ENCODE data around the gene KANSL1. TPM values are rescaled to one million over a fixed set of nuclear protein-coding genes. Genes with fewer than 3 reads are reported as not detected.
"Not testable (repeated sequence)": the region's sequence is repeated elsewhere in the genome, so short reads cannot be mapped to it uniquely, and the experiment has no call there.

Gene KANSL1
- total RNA-seq, 1 experiment from 2014 or later = 55.5 TPM

DNA sequence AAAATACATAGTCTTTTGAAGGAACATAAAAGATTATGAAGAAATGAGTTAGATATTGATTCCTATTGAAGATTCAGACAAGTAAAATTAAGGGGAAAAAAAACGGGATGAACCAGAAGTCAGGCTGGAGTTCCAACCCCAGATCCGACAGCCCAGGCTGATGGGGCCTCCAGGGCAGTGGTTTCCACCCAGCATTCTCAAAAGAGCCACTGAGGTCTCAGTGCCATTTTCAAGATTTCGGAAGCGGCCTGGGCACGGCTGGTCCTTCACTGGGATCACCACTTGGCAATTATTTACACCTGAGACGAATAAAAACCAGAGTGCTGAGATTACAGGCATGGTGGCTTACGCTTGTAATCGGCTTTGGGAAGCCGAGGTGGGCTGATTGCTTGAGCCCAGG, 184.6 kb downstream of the KANSL1 start:
- CTCF ChIA-PET = no interaction called here

DNA sequence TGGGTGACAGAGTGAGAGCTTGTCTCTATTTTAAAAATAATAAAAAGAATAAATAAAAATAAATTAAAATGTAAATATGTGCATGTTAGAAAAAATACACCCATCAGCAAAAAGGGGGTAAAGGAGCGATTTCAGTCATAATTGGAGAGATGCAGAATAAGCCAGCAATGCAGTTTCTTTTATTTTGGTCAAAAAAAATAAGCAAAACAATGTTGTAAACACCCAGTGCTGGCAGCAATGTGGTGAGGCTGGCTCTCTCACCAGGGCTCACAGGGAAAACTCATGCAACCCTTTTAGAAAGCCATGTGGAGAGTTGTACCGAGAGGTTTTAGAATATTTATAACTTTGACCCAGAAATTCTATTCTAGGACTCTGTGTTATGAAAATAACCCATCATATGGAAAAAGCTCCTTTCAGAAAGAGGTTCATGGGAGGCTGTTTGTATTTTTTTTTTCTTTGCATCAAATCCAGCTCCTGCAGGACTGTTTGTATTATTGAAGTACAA, 185.7 kb downstream of the KANSL1 start:
- no peaks in the 10 kb centered on the region for H3K9me3 ChIP-seq (ENCODE audit: control insufficient read depth, insufficient read depth, low read depth, low read length)
- TF ChIP-seq SIN3A (IDR thresholded peaks at IDR 0.05; ENCODE audit: borderline replicate concordance, insufficient read depth, low read depth, low read length) (no peak), POLR2AphosphoS5 (IDR thresholded peaks at IDR 0.05; ENCODE audit: low read depth, low read length) (no peak), TCF7L2 (IDR thresholded peaks at IDR 0.05; ENCODE audit: low read depth, low read length) (no peak)
- TF ChIP-seq, protein P1, sequence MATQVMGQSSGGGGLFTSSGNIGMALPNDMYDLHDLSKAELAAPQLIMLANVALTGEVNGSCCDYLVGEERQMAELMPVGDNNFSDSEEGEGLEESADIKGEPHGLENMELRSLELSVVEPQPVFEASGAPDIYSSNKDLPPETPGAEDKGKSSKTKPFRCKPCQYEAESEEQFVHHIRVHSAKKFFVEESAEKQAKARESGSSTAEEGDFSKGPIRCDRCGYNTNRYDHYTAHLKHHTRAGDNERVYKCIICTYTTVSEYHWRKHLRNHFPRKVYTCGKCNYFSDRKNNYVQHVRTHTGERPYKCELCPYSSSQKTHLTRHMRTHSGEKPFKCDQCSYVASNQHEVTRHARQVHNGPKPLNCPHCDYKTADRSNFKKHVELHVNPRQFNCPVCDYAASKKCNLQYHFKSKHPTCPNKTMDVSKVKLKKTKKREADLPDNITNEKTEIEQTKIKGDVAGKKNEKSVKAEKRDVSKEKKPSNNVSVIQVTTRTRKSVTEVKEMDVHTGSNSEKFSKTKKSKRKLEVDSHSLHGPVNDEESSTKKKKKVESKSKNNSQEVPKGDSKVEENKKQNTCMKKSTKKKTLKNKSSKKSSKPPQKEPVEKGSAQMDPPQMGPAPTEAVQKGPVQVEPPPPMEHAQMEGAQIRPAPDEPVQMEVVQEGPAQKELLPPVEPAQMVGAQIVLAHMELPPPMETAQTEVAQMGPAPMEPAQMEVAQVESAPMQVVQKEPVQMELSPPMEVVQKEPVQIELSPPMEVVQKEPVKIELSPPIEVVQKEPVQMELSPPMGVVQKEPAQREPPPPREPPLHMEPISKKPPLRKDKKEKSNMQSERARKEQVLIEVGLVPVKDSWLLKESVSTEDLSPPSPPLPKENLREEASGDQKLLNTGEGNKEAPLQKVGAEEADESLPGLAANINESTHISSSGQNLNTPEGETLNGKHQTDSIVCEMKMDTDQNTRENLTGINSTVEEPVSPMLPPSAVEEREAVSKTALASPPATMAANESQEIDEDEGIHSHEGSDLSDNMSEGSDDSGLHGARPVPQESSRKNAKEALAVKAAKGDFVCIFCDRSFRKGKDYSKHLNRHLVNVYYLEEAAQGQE (IDR thresholded peaks at IDR 0.05; ENCODE audit: insufficient read depth in 1 of 2, low read depth in 2 of 2, low read length in 1 of 2) = no peak
- TF ChIP-seq, protein P2, sequence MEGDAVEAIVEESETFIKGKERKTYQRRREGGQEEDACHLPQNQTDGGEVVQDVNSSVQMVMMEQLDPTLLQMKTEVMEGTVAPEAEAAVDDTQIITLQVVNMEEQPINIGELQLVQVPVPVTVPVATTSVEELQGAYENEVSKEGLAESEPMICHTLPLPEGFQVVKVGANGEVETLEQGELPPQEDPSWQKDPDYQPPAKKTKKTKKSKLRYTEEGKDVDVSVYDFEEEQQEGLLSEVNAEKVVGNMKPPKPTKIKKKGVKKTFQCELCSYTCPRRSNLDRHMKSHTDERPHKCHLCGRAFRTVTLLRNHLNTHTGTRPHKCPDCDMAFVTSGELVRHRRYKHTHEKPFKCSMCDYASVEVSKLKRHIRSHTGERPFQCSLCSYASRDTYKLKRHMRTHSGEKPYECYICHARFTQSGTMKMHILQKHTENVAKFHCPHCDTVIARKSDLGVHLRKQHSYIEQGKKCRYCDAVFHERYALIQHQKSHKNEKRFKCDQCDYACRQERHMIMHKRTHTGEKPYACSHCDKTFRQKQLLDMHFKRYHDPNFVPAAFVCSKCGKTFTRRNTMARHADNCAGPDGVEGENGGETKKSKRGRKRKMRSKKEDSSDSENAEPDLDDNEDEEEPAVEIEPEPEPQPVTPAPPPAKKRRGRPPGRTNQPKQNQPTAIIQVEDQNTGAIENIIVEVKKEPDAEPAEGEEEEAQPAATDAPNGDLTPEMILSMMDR (IDR thresholded peaks at IDR 0.05) = no peak
- ChIA-PET POLR2A (no interaction called here), CTCF (no interaction called here)
- BruUV-seq (replicated peaks) = no TSS peak
- H3K36me3 ChIP-seq (ENCODE audit: control insufficient read depth, insufficient read depth, low read length) = no peaks in the 10 kb centered on the region
- no peaks in the 10 kb centered on the region for H3K27me3 ChIP-seq (ENCODE audit: control insufficient read depth, insufficient read depth, low read length)
- no peak for ATAC-seq
- DNase-seq (ENCODE audit: low read depth, low spot score) = no peak
- H3K4me3 ChIP-seq (ENCODE audit: low read depth in 2 of 2, low read length in 2 of 2) = no peak overlapping the region
- H3K4me1 ChIP-seq (ENCODE audit: control insufficient read depth, insufficient read depth, low read length) = no peaks in the 10 kb centered on the region
- H3K27ac ChIP-seq (ENCODE audit: low read length) = no peak overlapping the region
- in situ Hi-C loops (cut with HindIII; ENCODE audit: low pct_unique_long_range_greater_than_20kb, low sequenced_read_pairs) (no loop called here), intact Hi-C loops (cut with micrococcal nuclease; ENCODE audit: unreplicated experiment) (no loop called here)

More for the DNA sequence above, 184.6 kb downstream of the KANSL1 start:
- Histone ChIP-seq H3K36me3 (ENCODE audit: control insufficient read depth, insufficient read depth, low read length) (no peaks in the 10 kb centered on the region), H3K4me1 (ENCODE audit: control insufficient read depth, insufficient read depth, low read length) (no peaks in the 10 kb centered on the region), H3K27me3 (ENCODE audit: control insufficient read depth, insufficient read depth, low read length) (no peaks in the 10 kb centered on the region), H3K27ac (ENCODE audit: low read length) (no peak overlapping the region), H3K4me3 (ENCODE audit: low read depth in 2 of 2, low read length in 2 of 2) (no peak overlapping the region), H3K9me3 (ENCODE audit: control insufficient read depth, insufficient read depth, low read depth, low read length) (no peaks in the 10 kb centered on the region)
- in situ Hi-C loops (cut with HindIII; ENCODE audit: low pct_unique_long_range_greater_than_20kb, low sequenced_read_pairs) (no loop called here), intact Hi-C loops (cut with micrococcal nuclease; ENCODE audit: unreplicated experiment) (no loop called here)
- DNase-seq (ENCODE audit: low read depth, low spot score) = no peak
- TF ChIP-seq TCF7L2 (IDR thresholded peaks at IDR 0.05; ENCODE audit: low read depth, low read length) (no peak), POLR2AphosphoS5 (IDR thresholded peaks at IDR 0.05; ENCODE audit: low read depth, low read length) (no peak), SIN3A (IDR thresholded peaks at IDR 0.05; ENCODE audit: borderline replicate concordance, insufficient read depth, low read depth, low read length) (no peak)
- TF ChIP-seq, protein P2 (IDR thresholded peaks at IDR 0.05) = no peak
- TF ChIP-seq, protein P1 (IDR thresholded peaks at IDR 0.05; ENCODE audit: insufficient read depth in 1 of 2, low read depth in 2 of 2, low read length in 1 of 2) = no peak
- no peak for ATAC-seq
- POLR2A ChIA-PET = no interaction called here
- no TSS peak for BruUV-seq (replicated peaks)

DNA sequence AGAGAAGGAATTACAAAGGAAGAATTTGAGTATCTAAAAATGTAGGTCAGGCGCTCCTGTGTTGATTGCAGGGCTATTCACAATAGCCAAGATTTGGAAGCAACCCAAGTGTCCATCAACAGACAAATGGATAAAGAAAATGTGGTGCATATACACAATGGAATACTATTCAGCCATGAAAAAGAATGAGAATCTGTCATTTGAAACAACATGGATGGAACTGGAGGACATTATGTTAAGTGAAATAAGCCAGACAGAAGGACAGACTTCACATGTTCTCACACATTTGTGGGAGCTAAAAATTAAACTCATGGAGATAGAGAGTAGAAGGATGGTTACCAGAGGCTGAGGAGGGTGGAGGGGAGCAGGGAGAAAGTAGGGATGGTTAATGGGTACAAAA, 187.1 kb downstream of the KANSL1 start:
- H3K36me3 ChIP-seq (ENCODE audit: control insufficient read depth, insufficient read depth, low read length); DNase-seq (ENCODE audit: low read depth, low spot score); H3K27ac ChIP-seq (ENCODE audit: low read length); ATAC-seq; H3K4me1 ChIP-seq (ENCODE audit: control insufficient read depth, insufficient read depth, low read length); intact Hi-C loops (cut with micrococcal nuclease; ENCODE audit: unreplicated experiment); POLR2A ChIA-PET; CTCF ChIA-PET; H3K27me3 ChIP-seq (ENCODE audit: control insufficient read depth, insufficient read depth, low read length); H3K9me3 ChIP-seq (ENCODE audit: control insufficient read depth, insufficient read depth, low read depth, low read length); BruUV-seq (replicated peaks); H3K4me3 ChIP-seq (ENCODE audit: low read depth in 2 of 2, low read length in 2 of 2); in situ Hi-C loops (cut with HindIII; ENCODE audit: low pct_unique_long_range_greater_than_20kb, low sequenced_read_pairs): not testable (repeated sequence)
